K562 (cell line): ENCODE results near the gene ARHGAP10. TPM values are rescaled to one million over a fixed set of nuclear protein-coding genes. Genes with fewer than 3 reads are reported as not detected.

ENCODE experiments used
- LEF1 ChIP-seq: fragments of 450-650 bp; IDR thresholded peaks from 2 replicates; pipeline ENCODE4 v1.6.1; 2016; ENCODE audit warnings: mild to moderate bottlenecking
- RBM34 ChIP-seq: fragments of 200-400 bp; formaldehyde crosslinking; IDR thresholded peaks from 2 replicates; pipeline ENCODE4 v1.6.1; 2018; ENCODE audit warnings: low read length, borderline replicate concordance; ENCODE audit not compliant: insufficient read depth
- SP1 ChIP-seq: sonication (generic); formaldehyde crosslinking; IDR thresholded peaks from 2 replicates; pipeline ENCODE4 v1.8.1; 2022; ENCODE audit warnings: mild to moderate bottlenecking, missing genetic modification reagents
- TFAM ChIP-seq: fragments of 250-450 bp; sonication (Bioruptor Pico); conservative IDR thresholded peaks from 2 replicates; pipeline ENCODE4 v1.5.0; 2021; ENCODE audit warnings: mild to moderate bottlenecking, moderate library complexity
- ZEB2 ChIP-seq: fragments of 450-650 bp; IDR thresholded peaks from 2 replicates; pipeline ENCODE4 v1.6.1; 2016
- polyA plus RNA-seq, 8 experiments: library from polyadenylated mRNA; depleted of rRNA in 4 of 8; stranded (reverse) in 5 of 8; unstranded in 3 of 8; fragments of >200 nt; fragmentation: Nextera tagmentation in 2 of 8; fragmentation: Illumina TruSeq in 1 of 8; extraction: Ambion mirVana in 2 of 8; extraction: Trizol in 1 of 8; gene quantifications; 2 replicates each; pipeline versions ENCODE4 v1.2.1 to v1.2.3, GENCODE V29; 2011 to 2014; ENCODE audit warnings: inconsistent platforms in 1 of 8, missing spikeins in 1 of 8
- total RNA-seq, 7 experiments: library from RNA; depleted of rRNA in 6 of 7; stranded (reverse); fragments of >200 nt in 6 of 7; fragmentation: Illumina TruSeq in 2 of 7; extraction: Trizol in 2 of 7; gene quantifications; 2 replicates each; pipeline versions ENCODE4 v1.2.1 to v1.2.3, GENCODE V29; 2011 to 2021; ENCODE audit warnings: low replicate concordance in 1 of 7
- TF ChIP-seq, protein P1 (sequence below): sonication (generic); formaldehyde crosslinking; IDR thresholded peaks from 2 replicates; pipeline ENCODE4 v1.8.0; 2022; ENCODE audit warnings: mild to moderate bottlenecking, missing genetic modification reagents, borderline replicate concordance
- TF ChIP-seq, protein P2 (sequence below): fragments of 250-450 bp; sonication (Bioruptor Pico); IDR thresholded peaks from 2 replicates; pipeline ENCODE4 v1.8.0; 2021; ENCODE audit warnings: mild to moderate bottlenecking, moderate library complexity
- TF ChIP-seq, protein P3 (sequence below): sonication (generic); formaldehyde crosslinking; IDR thresholded peaks from 2 replicates; pipeline ENCODE4 v1.8.1; 2022; ENCODE audit warnings: missing genetic modification reagents

The ARHGAP10 gene
- total and polyA plus RNA-seq, 9 of the 15 experiments (the other 6 are each of a cell fraction or from before 2014, with no cell fraction given), result 0.03 to 0.22 (median 0.06) TPM; not detected in 3

DNA sequence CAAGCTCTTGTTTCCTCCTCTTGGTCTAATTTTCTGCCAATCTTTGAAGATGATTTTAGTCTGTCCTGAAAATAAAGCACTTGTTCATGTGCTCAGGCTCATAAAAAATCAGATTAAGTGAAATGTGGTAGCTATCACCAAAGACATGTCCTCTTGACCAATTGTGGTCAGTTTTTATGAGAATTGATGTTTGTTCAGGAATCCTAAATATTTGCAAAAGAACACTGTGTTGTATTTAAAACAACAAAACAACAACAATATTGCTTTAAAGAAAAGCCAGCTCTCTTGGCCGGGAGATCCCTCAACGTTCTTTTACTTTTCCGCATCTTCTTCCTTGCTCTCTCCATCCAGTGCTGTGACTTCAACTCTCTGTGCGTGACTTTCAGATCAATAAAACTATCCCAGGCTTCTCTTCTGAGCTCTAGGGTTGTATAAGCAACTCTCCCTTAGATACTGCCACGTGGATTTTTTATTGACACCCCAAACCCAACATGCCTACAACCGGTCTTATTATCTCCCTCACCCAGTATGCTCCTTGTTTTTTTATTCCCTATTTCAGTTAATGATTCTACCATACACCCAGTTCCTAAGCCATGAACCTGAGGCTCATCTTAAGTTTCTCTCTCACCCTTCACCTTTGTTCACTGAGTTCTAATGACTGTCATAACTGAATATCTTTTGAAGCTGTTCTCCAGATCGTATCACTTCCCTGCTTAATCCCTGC is 309.9 kb downstream of the ARHGAP10 start (continued):
- TF ChIP-seq, protein P1, sequence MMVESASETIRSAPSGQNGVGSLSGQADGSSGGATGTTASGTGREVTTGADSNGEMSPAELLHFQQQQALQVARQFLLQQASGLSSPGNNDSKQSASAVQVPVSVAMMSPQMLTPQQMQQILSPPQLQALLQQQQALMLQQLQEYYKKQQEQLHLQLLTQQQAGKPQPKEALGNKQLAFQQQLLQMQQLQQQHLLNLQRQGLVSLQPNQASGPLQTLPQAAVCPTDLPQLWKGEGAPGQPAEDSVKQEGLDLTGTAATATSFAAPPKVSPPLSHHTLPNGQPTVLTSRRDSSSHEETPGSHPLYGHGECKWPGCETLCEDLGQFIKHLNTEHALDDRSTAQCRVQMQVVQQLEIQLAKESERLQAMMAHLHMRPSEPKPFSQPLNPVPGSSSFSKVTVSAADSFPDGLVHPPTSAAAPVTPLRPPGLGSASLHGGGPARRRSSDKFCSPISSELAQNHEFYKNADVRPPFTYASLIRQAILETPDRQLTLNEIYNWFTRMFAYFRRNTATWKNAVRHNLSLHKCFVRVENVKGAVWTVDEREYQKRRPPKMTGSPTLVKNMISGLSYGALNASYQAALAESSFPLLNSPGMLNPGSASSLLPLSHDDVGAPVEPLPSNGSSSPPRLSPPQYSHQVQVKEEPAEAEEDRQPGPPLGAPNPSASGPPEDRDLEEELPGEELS (CRISPR knock-in tag), result no peak
- TF ChIP-seq ZEB2 (no peak), RBM34 (no peak), TFAM (CRISPR knock-in tag) (no peak), LEF1 (no peak), SP1 (CRISPR knock-in tag) (no peak)
- TF ChIP-seq, protein P2, sequence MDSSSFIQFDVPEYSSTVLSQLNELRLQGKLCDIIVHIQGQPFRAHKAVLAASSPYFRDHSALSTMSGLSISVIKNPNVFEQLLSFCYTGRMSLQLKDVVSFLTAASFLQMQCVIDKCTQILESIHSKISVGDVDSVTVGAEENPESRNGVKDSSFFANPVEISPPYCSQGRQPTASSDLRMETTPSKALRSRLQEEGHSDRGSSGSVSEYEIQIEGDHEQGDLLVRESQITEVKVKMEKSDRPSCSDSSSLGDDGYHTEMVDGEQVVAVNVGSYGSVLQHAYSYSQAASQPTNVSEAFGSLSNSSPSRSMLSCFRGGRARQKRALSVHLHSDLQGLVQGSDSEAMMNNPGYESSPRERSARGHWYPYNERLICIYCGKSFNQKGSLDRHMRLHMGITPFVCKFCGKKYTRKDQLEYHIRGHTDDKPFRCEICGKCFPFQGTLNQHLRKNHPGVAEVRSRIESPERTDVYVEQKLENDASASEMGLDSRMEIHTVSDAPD (CRISPR knock-in tag), result no peak
- TF ChIP-seq, protein P3, sequence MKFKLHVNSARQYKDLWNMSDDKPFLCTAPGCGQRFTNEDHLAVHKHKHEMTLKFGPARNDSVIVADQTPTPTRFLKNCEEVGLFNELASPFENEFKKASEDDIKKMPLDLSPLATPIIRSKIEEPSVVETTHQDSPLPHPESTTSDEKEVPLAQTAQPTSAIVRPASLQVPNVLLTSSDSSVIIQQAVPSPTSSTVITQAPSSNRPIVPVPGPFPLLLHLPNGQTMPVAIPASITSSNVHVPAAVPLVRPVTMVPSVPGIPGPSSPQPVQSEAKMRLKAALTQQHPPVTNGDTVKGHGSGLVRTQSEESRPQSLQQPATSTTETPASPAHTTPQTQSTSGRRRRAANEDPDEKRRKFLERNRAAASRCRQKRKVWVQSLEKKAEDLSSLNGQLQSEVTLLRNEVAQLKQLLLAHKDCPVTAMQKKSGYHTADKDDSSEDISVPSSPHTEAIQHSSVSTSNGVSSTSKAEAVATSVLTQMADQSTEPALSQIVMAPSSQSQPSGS (CRISPR knock-in tag), result no peak
